ENCODE data around the gene ARHGAP26. TPM values are rescaled to one million over a fixed set of nuclear protein-coding genes. Genes with fewer than 3 reads are reported as not detected.

The ARHGAP26 gene
- total and polyA plus RNA-seq, 2 donors (not counting 3 experiments of a cell fraction or from before 2014, with no cell fraction given): 3.1 to 16.2 TPM

DNA sequence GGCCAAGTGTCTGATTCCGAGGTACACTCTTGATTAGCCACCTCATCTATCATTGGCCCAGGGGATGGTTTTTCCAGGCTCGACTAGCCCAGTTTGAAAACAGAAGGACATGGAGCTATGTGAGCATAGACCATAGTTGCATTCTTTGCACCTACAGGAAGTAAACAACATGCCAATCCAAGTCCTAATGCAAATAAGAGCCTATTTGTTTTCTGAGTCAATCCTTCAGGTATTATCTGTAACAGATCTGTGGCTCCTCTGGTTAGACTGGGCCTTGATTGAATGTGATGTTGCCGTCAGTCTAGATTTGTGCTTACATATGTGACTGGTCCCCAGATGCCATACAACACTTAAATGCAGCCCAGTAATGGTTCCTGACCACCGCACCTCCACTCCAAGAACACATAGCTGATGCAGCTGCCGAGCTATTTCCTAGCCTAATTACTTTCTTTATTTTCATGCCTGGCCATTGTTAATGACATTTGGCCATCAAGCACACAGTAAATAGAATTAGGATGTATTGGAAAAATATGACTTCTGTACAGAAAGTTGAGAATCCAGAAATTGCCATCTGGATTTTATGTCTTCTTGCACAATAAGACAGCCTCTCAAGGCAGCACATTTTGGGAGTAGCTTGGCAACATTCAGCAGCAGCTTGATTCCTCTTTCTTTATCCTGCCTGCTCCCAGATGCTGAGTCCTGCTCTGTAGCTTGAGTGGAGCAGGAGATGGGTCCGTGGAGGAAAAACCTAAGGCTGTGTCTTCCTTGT lies 29.5 kb upstream of the ARHGAP26 start:
- CTCF ChIA-PET: interaction anchor here (1.1 to 2.4 kb wide), 7 partner anchors 9 to 126 kb away, joined by 3 to 11 read pairs (median 4); no protein-coding TSS in a partner anchor
- no peak for DNase-seq (ENCODE audit: low read depth, low spot score)

More for the DNA sequence above, 29.5 kb upstream of the ARHGAP26 start:
- H2AFZ ChIP-seq (ENCODE audit: low read depth, low read length): no peak overlapping the region
- TF ChIP-seq, protein P1, sequence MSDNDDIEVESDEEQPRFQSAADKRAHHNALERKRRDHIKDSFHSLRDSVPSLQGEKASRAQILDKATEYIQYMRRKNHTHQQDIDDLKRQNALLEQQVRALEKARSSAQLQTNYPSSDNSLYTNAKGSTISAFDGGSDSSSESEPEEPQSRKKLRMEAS (IDR thresholded peaks at IDR 0.05; ENCODE audit: insufficient read depth, insufficient read length): no peak
- no peak for TF ChIP-seq EZH2 (IDR thresholded peaks at IDR 0.05; ENCODE audit: borderline replicate concordance, low read depth, low read length, severe bottlenecking)
- TF ChIP-seq, protein P2, sequence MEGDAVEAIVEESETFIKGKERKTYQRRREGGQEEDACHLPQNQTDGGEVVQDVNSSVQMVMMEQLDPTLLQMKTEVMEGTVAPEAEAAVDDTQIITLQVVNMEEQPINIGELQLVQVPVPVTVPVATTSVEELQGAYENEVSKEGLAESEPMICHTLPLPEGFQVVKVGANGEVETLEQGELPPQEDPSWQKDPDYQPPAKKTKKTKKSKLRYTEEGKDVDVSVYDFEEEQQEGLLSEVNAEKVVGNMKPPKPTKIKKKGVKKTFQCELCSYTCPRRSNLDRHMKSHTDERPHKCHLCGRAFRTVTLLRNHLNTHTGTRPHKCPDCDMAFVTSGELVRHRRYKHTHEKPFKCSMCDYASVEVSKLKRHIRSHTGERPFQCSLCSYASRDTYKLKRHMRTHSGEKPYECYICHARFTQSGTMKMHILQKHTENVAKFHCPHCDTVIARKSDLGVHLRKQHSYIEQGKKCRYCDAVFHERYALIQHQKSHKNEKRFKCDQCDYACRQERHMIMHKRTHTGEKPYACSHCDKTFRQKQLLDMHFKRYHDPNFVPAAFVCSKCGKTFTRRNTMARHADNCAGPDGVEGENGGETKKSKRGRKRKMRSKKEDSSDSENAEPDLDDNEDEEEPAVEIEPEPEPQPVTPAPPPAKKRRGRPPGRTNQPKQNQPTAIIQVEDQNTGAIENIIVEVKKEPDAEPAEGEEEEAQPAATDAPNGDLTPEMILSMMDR (IDR thresholded peaks at IDR 0.05; ENCODE audit: extremely low read depth in 1 of 2, insufficient read depth in 1 of 2, low read depth in 1 of 2, low read length in 2 of 2): no peak
- TF ChIP-seq POLR2AphosphoS5 (IDR thresholded peaks at IDR 0.05; ENCODE audit: insufficient read depth, low read depth, low read length): no peak
- TF ChIP-seq JUN (IDR thresholded peaks at IDR 0.05; ENCODE audit: borderline replicate concordance, insufficient read depth, insufficient read length, low read depth): no peak
- no peak for TF ChIP-seq POLR2A (IDR thresholded peaks at IDR 0.05; ENCODE audit: low read depth, low read length)
- TF ChIP-seq GATA2 (IDR thresholded peaks at IDR 0.05; ENCODE audit: insufficient read depth, insufficient read length, low read depth, low read length): no peak
- TF ChIP-seq FOS (IDR thresholded peaks at IDR 0.05; ENCODE audit: borderline replicate concordance, insufficient read depth, low read length): no peak
- TF ChIP-seq MYC (IDR thresholded peaks at IDR 0.05; ENCODE audit: low read depth, low read length): no peak
- no peaks in the 10 kb centered on the region for H3K9me1 ChIP-seq (replicated peaks; ENCODE audit: control insufficient read depth, extremely low read depth, insufficient read depth, low read length)
- intact Hi-C loops (cut with micrococcal nuclease) (no loop called here), dilution Hi-C loops (cut with MboI; ENCODE audit: extremely low pct_ligation_motif_present, low sequenced_read_pairs) (no loop called here)
- no peak for FAIRE-seq
- H3K4me2 ChIP-seq (ENCODE audit: insufficient read depth, low read length): no peak overlapping the region
- H3K36me3 ChIP-seq (ENCODE audit: control insufficient read depth in 2 of 2, extremely low read depth in 1 of 2, insufficient read depth in 2 of 2, low read length in 2 of 2): no peaks in the 10 kb centered on the region
- no TSS peak for BruUV-seq (replicated peaks)
- peaks cover 16% of the 10 kb centered on the region for H3K4me1 ChIP-seq (ENCODE audit: control insufficient read depth, extremely low read depth, insufficient read depth, low read length)
- H3K4me3 ChIP-seq (replicated peaks in 1 of 3; ENCODE audit: insufficient read depth in 1 of 3, low read depth in 1 of 3, low read length in 3 of 3): no peak overlapping the region
- POLR2A ChIA-PET: no interaction called here
- no peaks in the 10 kb centered on the region for H3K9me3 ChIP-seq (replicated peaks; ENCODE audit: control insufficient read depth, insufficient read depth, low read length)
- H3K27me3 ChIP-seq (ENCODE audit: control insufficient read depth in 2 of 2, insufficient read depth in 2 of 2, low read length in 2 of 2): peaks cover 0 to 4% of the 10 kb centered on the region in 2 experiments
- H3K9ac ChIP-seq (replicated peaks; ENCODE audit: extremely low read depth, insufficient read depth, low read length): no peak overlapping the region
- H3K27ac ChIP-seq (ENCODE audit: insufficient read depth, low read depth, low read length): no peak overlapping the region
- H3K79me2 ChIP-seq (ENCODE audit: control insufficient read depth, insufficient read depth, low read length): no peaks in the 10 kb centered on the region
- H4K20me1 ChIP-seq (replicated peaks; ENCODE audit: control insufficient read depth, extremely low read depth, insufficient read depth, low read length): no peaks in the 10 kb centered on the region
